PC-9 (cell line): ENCODE data around the gene SIGLECL1. TPM values are rescaled to one million over a fixed set of nuclear protein-coding genes. Genes with fewer than 3 reads are reported as not detected.

Experiments
- BruUV-seq: library from RNA; stranded (reverse); fragments of 400-500 nt; replicated peaks from 2 replicates; lab custom pipeline; 2021; lab: Mats Ljungman, UMichigan
- CTCF ChIA-PET: fragments of 300-600 bp; sonication (Branson Sonifier 250); formaldehyde crosslinking; loops from one replicate; lab custom pipeline; 2022; ENCODE audit warnings: antibody characterized with exemption; lab: Charles Lee
- POLR2A ChIA-PET: fragments of 300-600 bp; sonication (Branson Sonifier 250); formaldehyde crosslinking; loops from one replicate; lab custom pipeline; 2022; ENCODE audit warnings: antibody characterized with exemption; ENCODE audit not compliant: unreplicated experiment; lab: Charles Lee
- DNase-seq, 2 experiments: peaks; one replicate each; pipeline versions ENCODE4 v3.0.0 to v3.0.0-alpha.2; 2015 to 2022; ENCODE audit warnings: mixed read lengths in 1 of 2
- H2AFZ ChIP-seq: fragments of 200-600 bp; sonication (generic); 2 replicates; pipeline ENCODE4 v1.8.1; 2017; ENCODE audit warnings: antibody characterized with exemption
- H3F3A ChIP-seq: fragments of 200-600 bp; sonication (generic); 2 replicates; pipeline ENCODE4 v1.8.1; 2017; ENCODE audit warnings: antibody characterized with exemption, mild to moderate bottlenecking, low read depth; ENCODE audit not compliant: insufficient read depth
- H3K27ac ChIP-seq: fragments of 200-600 bp; sonication (generic); 2 replicates; pipeline ENCODE4 v1.6.1; 2016; ENCODE audit warnings: mixed run types
- H3K27me3 ChIP-seq: fragments of 200-600 bp; sonication (generic); 2 replicates; pipeline ENCODE4 v1.6.1; 2016; ENCODE audit warnings: low read depth, mixed run types; ENCODE audit not compliant: insufficient read depth
- H3K36me3 ChIP-seq: fragments of 200-600 bp; sonication (generic); 2 replicates; pipeline ENCODE4 v1.6.1; 2016; ENCODE audit warnings: low read depth, mixed run types
- H3K4me1 ChIP-seq: fragments of 200-600 bp; sonication (generic); replicated peaks from 2 replicates; pipeline ENCODE4 v1.6.1; 2016; ENCODE audit warnings: mixed run types; ENCODE audit not compliant: insufficient read depth
- H3K4me2 ChIP-seq: fragments of 200-600 bp; sonication (generic); 2 replicates; pipeline ENCODE4 v1.6.1; 2017; ENCODE audit warnings: mixed run types
- H3K4me3 ChIP-seq: fragments of 200-600 bp; sonication (generic); 2 replicates; pipeline ENCODE4 v1.6.1; 2016; ENCODE audit warnings: mixed run types
- H3K79me2 ChIP-seq: fragments of 200-600 bp; sonication (generic); 2 replicates; pipeline ENCODE4 v1.6.1; 2017; ENCODE audit warnings: low read depth, mixed run types
- H3K9me2 ChIP-seq: fragments of 200-600 bp; sonication (generic); 2 replicates; pipeline ENCODE4 v1.8.1; 2017; ENCODE audit warnings: mild to moderate bottlenecking; ENCODE audit not compliant: insufficient read depth
- H3K9me3 ChIP-seq: fragments of 200-600 bp; sonication (generic); 2 replicates; pipeline ENCODE4 v1.8.1; 2016; ENCODE audit warnings: low read depth; ENCODE audit not compliant: insufficient read depth
- H4K20me1 ChIP-seq: fragments of 200-600 bp; sonication (generic); 2 replicates; pipeline ENCODE4 v1.8.1; 2017; ENCODE audit not compliant: insufficient read depth
- CTCF ChIP-seq: fragments of 200-600 bp; sonication (generic); conservative IDR thresholded peaks from 2 replicates; pipeline ENCODE4 v1.6.1; 2017; ENCODE audit warnings: mixed run types, antibody characterized with exemption, mild to moderate bottlenecking, moderate library complexity
- EZH2 ChIP-seq: fragments of 200-600 bp; sonication (generic); IDR thresholded peaks from 2 replicates; pipeline ENCODE4 v1.8.0; 2017; ENCODE audit warnings: antibody characterized with exemption, low read depth
- intact Hi-C: fragments of 100-400 bp; cut with micrococcal nuclease; formaldehyde crosslinking; loops from one replicate; pipeline ENCODE4 v1.10.0; 2022; ENCODE audit not compliant: unreplicated experiment
- total RNA-seq: library from RNA; stranded (reverse); gene quantifications from 2 replicates; pipeline ENCODE4 v1.2.3, GENCODE V29; 2021

Gene SIGLECL1
- total RNA-seq, 1 experiment from 2014 or later: not detected

GRCh38 chr19:51282335-51282734 lies 31.5 kb downstream of the SIGLECL1 start:
- Histone ChIP-seq H3K9me3 (no peaks in the 10 kb centered on the region), H3K79me2 (no peaks in the 10 kb centered on the region), H3K27ac (no peak overlapping the region), H3K27me3 (peaks cover 65% of the 10 kb centered on the region), H3K9me2 (no peaks in the 10 kb centered on the region), H3K36me3 (no peaks in the 10 kb centered on the region), H2AFZ (no peak overlapping the region), H3K4me1 (no peaks in the 10 kb centered on the region), H4K20me1 (no peaks in the 10 kb centered on the region), H3F3A (no peaks in the 10 kb centered on the region), H3K4me3 (no peak overlapping the region), H3K4me2 (no peak overlapping the region)
- CTCF ChIA-PET: no interaction called here
- DNase-seq: no peak
- intact Hi-C loops: no loop called here
- BruUV-seq: no TSS peak
- POLR2A ChIA-PET: no interaction called here
- TF ChIP-seq EZH2 (no peak), CTCF (no peak)

- no peak for TF ChIP-seq EZH2
- no peak for TF ChIP-seq CTCF
- Histone ChIP-seq H3F3A (no peaks in the 10 kb centered on the region), H3K36me3 (no peaks in the 10 kb centered on the region), H3K9me3 (no peaks in the 10 kb centered on the region), H3K9me2 (no peaks in the 10 kb centered on the region), H3K27ac (no peak overlapping the region), H3K4me2 (no peak overlapping the region), H3K79me2 (no peaks in the 10 kb centered on the region), H3K27me3 (peaks cover 70% of the 10 kb centered on the region), H2AFZ (no peak overlapping the region), H3K4me1 (no peaks in the 10 kb centered on the region), H4K20me1 (no peaks in the 10 kb centered on the region), H3K4me3 (no peak overlapping the region)
- DNase-seq: no peak
- BruUV-seq: no TSS peak
- intact Hi-C loops: no loop called here
- CTCF ChIA-PET: no interaction called here
- POLR2A ChIA-PET: no interaction called here
Measured at GRCh38 chr19:51285682-51286081, 34.8 kb downstream of the SIGLECL1 start.

GRCh38 chr19:51289635-51290034 lies 38.8 kb downstream of the SIGLECL1 start:
- Histone ChIP-seq H3K27me3 (peaks cover 94% of the 10 kb centered on the region), H4K20me1 (no peaks in the 10 kb centered on the region), H3K36me3 (no peaks in the 10 kb centered on the region), H3K4me3 (no peak overlapping the region), H3K27ac (no peak overlapping the region), H3K4me2 (no peak overlapping the region), H3F3A (no peaks in the 10 kb centered on the region), H3K4me1 (no peaks in the 10 kb centered on the region), H3K9me2 (no peaks in the 10 kb centered on the region), H2AFZ (no peak overlapping the region), H3K9me3 (no peaks in the 10 kb centered on the region), H3K79me2 (no peaks in the 10 kb centered on the region)
- CTCF ChIA-PET: no interaction called here
- DNase-seq: no peak
- intact Hi-C loops: no loop called here
- POLR2A ChIA-PET: no interaction called here
- BruUV-seq: no TSS peak
- TF ChIP-seq EZH2 (no peak), CTCF (no peak)
